Right kidney (tissue), 1 donor: ENCODE measurements around the gene GALNT2.

Experiments
- DNase-seq: peaks from one replicate; pipeline ENCODE4 v3.0.0-alpha.2; 2016

GALNT2 gene

GRCh38 chr1:230166366-230167132 lies 99.5 kb downstream of the GALNT2 start:
- no peak for DNase-seq

DNA sequence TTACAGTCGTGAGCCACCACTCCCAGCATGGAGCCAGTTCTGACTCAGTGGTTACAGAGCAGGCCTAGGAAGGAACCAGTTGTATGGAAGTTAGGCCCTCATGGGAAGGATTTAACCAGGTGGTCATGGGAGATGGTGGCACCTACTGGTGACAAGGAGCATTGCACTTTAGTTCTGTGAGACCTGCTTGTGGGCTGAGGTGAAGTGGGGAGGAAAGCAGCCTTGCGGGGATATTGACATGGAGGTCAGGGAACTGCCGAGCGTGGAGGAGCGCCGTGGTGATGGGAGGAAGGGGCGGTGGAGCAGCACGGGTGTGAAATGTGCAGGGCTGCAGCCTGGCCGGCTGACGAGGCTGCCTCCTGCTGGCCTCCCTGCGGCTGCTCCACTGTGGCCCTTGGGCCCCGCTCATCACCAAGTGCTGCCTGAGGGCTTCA lies 100.4 kb downstream of the GALNT2 start:
- no peak for DNase-seq

GRCh38 chr1:230169454-230170152 lies 102.6 kb downstream of the GALNT2 start:
- no peak for DNase-seq

DNA sequence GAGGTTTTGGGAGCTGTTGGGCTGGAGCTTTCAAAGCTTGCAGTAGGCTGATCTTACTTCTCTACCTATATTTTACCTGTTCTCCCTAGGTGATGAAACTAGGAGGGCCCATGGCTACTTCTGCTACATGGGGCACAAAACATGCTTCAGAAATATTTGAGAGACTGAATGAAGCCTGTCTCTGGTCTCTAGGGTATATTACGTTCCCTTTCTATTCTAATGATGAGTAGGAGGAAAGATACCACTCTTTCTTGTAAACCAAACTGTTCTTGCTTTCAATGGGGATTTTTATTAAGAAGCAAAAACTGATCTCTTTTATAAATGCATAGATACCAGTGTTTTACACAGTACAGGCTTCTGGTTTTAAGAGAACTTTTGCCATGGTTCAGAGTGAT lies 103.1 kb downstream of the GALNT2 start:
- DNase-seq: no peak

DNA sequence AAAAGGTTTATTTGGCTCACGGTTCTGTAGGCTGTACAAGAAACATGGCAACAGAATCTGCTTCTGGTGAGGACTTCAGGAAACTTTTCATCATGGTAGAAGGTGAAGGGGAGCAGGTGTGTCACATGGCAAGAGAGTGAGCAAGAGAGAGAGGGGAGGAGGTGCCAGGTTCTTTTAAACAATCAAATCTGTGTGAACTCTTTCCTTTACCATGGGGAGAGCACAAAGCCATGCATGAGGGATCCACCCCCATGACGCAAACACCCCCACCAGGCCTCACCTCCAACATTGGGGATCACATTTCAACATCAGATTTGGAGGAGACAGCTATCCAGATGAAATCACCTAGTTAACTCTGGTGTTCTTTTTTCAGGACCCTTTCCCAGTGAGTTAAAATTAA lies 103.6 kb downstream of the GALNT2 start:
- DNase-seq: no peak

DNA sequence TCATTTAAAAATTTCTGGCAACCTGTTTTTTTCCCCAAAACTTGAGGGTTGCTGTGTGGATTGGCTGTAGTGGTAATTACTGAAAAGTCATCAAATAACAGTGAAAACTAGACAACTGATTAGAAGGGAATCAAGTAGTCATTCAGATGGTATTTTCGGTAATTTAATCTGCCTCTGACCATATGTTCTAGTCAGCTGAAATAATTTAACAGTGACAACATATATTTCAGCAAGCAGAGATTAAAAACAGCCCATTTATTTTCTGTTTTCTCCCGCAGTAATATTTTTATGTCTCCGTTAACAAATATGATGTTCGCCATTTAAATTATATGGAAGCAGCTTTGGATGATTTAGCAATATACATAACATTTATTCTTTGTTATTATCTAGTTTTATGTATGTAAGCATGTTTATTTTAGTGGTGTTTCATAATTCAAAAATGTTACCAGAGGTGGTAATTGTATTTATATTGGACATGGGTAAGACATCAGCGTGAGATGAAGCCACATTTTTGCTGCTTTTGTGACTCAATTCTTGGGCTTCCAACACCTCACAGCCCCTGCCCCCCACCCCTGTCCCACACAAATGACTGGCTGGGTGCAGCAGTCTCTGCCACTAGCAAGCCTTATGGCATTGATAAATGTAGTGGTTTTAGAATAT lies 104.4 kb downstream of the GALNT2 start:
- DNase-seq: no peak

- no peak for DNase-seq
Observed at GRCh38 chr1:230172016-230172537, 105.0 kb downstream of the GALNT2 start.

DNA sequence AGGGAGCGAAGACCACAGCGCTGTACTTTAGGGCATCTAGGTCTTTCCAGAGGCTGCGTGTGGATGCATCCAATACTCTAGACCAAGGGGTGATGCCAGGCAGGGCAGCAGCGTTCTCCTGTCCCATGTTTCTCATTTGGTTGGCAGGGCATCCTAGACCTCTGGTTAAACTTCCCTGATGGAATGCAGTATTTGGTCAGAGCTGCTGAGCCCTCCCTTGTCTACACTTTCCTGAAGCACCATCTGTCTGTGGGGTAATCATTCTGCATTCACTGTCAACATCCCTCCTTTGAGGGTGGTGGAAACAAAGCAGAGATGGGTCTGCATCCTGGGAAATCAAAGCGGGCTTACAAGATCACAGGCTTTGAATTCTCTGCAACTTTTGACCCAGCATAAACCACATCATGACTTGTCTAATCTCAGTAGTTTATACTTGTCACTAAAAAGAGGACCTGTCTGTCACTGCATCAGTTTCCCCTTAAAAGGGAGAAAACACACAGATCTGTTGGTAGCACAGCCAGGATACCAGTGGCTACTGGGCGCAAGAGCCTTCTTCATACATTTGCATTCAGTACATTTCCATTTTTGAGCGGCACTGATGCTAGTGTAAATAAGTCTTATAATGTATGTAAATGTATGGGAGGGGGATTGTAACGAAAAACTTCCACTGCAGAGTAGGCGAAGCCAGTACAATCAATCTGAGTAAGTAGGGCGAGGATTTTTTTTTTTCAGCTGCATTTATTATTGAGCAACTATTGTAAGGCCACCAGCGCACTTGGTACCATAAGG lies 106.3 kb downstream of the GALNT2 start:
- DNase-seq: no peak

DNA sequence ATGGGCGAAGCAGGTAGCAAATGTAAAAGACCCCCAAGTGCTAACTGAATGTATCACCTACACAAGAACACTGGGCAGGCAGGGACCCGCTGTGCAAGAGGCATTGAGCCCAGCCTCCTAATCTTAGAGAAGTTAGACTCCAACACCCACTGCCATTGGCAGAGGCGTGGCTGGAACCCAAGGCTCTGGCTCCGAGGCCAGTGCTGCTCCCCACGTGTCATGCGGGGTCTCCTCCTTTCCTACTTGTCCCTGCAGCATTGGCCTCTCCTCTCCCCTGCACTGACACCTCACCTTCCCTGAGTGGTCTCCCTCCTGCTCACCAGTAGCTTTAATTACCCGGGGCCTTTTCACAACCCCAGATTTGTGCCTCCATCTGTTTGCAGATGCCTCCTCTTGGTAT lies 107.0 kb downstream of the GALNT2 start:
- no peak for DNase-seq

GRCh38 chr1:230174471-230175162 lies 107.6 kb downstream of the GALNT2 start:
- no peak for DNase-seq

- no peak for DNase-seq
Observed at GRCh38 chr1:230175163-230175747, 108.2 kb downstream of the GALNT2 start.

DNA sequence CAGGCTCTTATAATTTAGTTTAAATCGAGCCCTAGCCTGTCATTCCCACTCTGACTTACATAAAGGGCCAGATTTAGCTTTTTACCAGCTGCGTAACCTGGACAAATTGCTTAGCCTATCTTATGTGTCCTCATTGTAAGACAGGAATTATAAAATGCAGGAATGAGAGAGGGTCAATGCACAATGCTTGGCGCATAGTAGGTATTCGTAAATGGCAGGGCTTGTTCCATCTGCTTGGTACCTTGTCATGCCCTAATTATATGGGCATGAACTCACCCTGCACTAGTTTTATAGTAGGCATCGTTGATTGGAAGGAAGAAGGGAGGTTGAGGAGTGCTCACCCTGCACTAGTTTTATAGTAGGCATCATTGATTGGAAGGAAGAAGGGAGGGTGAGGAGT lies 108.8 kb downstream of the GALNT2 start:
- no peak for DNase-seq

- no peak for DNase-seq
Observed at GRCh38 chr1:230176326-230176725, 109.3 kb downstream of the GALNT2 start.

GRCh38 chr1:230176871-230177411 lies 109.9 kb downstream of the GALNT2 start:
- peak; percentile 63 for DNase-seq

- DNase-seq: no peak
Observed at GRCh38 chr1:230179249-230179648, 112.2 kb downstream of the GALNT2 start.

DNA sequence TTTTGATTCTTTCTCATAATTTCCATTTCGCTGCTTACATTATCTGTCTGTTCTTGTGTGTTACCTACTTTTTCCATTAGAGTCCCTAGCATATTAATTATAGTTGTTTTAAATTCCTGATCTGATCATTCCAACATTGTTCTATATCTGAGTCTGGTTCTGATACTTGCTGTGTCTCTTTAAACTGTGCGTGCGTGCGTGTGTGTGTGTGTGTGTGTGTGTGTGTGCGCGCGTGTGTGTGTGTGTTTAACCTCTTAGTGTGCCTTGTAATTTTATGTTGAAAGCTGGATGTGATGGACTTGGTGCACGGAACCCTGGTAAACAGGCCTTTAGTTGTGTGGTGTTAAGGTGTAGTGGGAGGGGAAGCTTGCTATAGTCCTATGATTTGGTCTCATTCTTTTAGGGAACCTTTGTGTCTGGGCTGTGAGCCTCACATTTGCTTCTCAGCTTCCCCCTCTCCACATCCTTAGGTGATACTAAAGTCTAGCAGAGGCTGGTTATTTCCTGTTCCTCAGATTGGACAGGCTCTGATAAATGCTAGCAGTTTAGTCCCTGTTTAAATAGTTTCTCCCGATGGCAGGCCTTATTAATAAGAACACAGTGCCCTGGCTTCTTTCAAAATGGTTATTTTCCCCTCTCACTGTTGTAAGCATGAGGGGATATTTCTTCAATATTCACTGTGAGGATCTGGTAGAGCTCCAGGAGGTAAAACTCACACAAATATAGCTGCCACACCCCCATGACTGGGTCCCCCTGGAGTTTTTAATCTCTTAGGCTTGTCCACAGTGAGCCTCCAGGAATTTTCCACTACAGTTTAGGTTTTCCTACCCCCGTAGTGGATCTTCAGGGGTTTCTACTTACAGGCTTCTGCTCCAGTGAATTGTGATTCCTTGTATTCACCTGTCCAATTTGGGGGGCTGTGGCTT lies 118.3 kb downstream of the GALNT2 start:
- no peak for DNase-seq

- no peak for DNase-seq
Observed at GRCh38 chr1:230186003-230186863, 119.2 kb downstream of the GALNT2 start.

DNA sequence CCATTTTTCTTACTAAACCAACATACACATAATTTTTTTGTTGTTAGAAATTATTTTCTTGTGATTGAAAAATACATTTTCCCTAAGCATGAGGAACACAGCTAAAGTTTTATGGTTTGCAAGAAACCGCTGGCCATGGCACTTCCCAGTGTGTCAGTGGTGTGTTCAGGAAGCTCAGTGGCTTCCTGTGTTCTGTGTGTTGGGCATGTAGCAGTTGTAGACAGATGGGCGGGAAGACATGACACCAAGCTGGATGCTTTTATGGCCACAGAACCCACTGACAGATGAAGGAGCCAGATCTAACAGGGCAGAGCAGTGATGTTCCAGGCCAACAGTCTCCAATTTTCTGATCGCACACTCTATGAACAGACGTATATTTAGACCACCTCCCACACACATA lies 119.8 kb downstream of the GALNT2 start:
- no peak for DNase-seq

- no peak for DNase-seq
Observed at GRCh38 chr1:230187290-230187689, 120.3 kb downstream of the GALNT2 start.
